NCI-H2171 (cell line): Measurements from ENCODE around the gene GDPD3.
"Not testable (repeated sequence)": the region's sequence is repeated elsewhere in the genome, so short reads cannot be mapped to it uniquely, and the experiment has no call there.

Source experiments
- DNase-seq: peaks from one replicate; lab custom pipeline; 2025; lab: John Stamatoyannopoulos, UW

The GDPD3 gene

DNA sequence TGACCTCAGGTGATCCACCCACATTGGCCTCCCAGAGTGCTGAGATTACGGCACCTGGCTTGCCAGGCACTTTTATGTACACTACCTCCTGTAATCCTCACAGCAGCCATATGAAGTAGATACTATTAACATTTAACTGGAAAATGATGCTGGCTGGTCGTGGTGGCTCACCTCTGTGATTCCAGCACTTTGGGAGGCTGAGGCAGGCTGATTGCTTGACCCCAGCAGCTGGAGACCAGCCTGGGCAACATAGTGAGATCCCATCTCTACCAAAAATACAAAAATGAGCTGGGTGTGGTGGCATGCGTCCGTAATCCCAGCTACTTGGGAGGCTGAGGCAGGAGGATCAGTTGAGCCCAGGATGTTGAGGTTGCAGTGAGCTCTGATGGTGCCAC, 11.6 kb upstream of the GDPD3 start:
- DNase-seq = no peak

DNA sequence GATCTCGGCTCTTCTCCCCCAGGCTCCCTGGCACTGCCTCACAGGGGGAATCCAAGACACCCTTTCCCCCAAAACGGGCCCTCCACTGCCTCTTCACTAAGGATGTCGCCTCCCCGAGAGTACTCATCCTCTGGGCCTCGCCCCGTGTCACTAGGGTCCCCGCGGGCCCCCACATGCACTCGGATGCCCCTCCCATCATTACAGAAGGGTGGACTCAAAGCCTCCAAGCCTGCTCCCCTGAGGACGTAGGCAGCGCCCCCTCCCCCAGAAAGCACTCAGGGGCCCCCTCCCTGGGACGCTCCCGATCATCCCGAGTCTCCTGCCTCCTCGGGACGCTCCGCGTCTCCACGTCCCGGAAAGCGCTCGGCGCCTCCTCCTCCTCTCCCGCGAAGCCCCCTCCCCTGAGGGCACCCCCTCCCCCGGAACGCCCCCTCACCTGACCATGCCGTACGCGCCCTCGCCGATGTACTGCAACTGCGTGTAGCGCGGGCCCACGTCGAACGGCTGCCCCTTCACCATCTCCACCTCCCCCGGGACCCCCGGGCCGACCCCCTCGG, 9.3 kb upstream of the GDPD3 start:
- no peak for DNase-seq

DNA sequence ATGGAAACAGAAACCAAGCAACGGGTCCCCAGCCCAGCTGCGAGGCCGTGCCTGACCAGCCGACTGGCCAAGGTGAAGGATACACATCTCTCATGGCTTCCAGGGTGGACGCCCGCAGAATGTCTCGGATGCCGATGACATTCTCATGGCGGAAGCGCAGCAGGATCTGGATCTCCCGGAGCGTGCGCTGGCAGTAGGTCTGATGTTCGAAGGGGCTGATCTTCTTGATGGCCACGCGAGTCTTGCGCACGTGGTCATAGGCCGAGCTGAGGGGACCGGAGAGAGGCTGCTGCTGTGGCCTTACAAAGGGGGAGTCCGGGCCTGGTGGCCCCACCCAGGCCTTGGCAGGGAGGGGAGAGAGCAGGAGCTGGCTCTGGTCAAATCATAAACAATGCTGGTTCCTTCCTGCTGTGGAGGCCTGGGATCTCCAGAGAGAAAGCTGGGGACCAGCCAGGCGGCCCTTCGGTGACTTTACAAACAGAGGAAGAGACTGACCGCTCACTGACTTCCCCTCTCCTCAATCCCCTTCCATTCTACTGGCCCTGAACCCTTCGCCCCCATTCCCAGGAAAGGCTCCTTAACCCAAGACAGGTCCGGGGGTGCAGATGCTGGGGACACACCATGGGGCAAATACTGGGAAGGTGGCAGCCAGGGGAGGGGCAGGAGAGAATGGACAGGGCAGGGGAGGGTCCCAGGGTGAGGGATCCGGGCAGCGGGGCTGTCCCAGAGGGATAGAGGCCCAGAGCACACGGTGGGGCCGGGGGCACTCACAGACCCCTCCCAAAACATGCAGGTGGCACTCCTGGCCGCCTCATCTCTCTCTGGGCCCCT, 8.6 kb upstream of the GDPD3 start:
- no peak for DNase-seq

DNA sequence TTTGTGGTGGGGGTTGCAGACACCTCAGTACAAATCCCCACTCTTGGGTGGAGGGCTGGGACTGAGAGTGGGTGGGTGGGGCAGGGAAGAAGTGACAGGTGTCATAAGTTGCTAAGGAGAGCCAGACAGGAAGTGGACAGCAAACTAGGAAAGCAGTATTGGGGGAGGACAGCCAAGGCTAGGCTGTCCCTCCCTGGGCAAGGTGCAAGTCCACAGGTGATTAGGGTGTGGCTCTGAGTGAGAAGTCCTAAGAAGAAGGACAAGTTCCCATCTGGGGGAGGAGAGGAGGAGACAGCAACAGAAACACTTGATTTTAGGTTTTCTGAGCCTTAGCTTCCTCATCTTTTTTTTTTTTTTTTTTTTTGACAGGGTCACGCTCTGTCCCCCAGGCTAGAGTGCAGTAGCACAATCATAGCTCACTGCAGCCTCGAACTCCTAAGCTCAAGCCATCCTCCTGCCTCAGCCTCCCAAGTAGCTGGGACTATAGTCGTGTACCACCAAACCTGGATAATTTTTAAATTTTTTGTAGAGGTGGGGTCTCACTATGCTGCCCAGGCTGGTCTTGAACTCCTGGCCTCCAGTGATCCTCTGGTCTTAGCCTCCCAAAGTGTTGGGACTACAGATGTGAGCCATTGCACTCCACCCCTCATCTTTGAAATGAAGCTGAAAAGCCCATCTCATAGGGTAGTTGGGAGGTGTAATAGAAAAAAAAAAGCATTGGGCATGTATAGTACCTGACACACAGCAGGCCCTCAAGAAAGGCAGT, 7.2 kb upstream of the GDPD3 start:
- DNase-seq = no peak

DNA sequence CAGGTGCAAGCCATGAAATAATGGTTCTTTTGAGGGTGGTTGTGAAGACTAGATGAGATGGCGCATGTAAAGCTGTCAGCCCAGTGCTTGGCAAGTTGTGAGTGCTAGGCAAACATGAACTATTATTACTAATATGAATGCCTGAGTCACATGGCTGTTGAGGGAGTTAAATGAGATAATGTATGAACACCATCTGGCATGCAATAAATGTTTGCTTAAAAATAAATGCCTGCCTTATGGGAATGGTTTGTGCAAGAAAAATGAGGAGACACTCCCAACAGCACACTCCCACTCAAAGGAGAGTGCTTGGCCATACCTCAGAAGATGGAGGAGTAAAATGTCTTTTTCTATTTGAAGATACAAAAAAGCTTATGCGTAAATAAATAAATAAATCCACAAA, 6.1 kb upstream of the GDPD3 start:
- DNase-seq = no peak

DNA sequence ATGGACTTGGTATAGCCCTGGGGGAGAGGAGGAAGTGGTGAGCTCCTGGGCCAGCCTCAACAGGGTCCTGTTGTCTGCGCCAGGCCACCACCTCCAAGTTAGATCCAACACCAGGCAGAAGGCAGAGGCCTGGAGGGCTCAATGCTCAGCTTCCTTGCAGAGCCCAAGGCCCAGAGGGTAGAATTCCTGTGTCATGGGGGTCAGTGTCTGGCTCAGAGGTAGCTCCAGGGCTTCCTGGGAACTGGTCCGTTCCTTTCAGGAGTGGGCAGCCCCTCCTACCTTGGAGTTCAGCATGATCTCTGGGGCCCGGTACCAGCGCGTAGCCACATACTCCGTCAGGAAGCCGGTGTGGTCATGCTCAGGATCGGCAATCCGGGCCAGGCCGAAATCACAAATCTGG, 4.4 kb upstream of the GDPD3 start:
- DNase-seq = no peak

DNA sequence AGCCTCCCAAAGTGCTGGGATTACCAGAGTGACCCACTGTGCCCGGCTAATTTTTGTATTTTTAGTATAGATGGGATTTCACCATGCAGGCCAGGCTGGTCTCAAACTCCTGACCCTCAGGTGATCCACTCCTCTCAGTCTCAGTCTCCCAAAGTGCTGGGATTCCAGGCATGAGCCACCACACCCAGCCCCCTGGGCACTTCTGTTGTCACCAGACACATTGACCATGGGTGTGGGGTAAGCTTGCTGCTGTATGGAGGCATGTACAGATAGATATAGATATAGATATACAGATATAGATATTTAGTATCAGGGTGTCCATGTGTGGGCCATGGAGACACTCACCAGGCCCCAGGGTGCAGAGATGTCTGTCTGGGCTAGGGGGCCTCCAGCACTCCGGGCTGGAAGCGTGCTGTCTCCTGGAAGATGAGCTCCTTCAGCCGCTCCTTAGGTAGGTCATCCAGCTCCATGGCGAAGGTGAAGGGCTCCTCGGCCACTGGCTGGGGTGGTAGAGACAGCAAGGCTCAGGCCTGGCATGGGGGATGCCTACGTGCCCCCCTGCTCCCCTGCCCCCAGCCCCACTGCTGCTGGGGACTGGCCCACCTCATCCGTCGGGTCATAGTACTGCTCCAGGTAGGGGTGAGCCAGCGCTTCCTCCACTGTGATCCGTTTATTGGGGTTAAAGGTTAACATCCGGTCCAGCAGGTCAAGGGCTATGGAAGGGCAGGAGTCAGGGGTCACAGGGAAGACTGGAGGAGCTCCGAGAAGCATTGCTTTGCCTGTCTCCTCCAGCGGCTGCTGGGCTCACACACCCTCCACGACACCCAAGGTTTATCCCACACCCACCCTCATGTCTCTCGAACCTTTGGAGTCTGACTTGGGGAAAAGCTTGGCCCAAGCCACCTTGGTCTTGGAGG, 3.2 kb upstream of the GDPD3 start:
- DNase-seq = no peak

DNA sequence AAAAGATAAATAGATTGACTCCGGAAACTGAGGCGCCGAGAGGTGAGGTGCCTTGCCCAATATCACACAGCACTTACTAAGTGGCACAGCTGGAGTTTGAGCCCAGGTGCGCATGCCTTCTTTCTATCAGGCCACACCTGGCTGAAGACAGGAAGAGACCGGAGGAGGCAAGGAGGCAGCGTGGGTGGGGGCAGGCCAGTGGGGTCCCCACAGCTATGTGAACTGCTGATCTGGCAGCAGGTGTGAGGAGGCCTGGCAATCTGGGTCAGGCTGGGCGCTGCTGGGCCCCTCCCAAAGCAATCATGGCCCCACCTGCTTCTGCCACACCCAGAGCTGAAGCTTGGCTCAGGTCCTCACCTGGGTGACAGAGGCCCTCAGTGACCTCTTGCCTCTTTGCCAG, 1.9 kb upstream of the GDPD3 start:
- no peak for DNase-seq

DNA sequence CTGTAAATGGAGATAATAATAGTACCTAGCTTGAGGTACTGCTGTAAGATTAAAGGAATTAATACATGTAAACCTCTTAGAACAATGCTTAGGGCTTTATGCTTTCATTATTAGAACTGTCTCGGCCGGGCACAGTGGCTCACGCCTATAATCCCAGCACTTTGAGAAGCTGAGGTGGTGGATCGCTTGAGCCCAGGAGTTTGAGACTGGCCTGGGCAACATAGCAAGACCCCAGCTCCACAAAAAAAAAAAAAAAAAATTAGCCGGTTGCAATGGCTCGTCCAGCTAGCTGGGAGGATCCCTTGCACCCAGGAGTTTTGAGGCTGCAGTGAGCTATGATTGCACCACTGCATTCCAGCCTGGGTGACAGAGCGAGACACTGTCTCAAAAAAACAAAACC, 1.5 kb upstream of the GDPD3 start:
- DNase-seq = not testable (repeated sequence)

DNA sequence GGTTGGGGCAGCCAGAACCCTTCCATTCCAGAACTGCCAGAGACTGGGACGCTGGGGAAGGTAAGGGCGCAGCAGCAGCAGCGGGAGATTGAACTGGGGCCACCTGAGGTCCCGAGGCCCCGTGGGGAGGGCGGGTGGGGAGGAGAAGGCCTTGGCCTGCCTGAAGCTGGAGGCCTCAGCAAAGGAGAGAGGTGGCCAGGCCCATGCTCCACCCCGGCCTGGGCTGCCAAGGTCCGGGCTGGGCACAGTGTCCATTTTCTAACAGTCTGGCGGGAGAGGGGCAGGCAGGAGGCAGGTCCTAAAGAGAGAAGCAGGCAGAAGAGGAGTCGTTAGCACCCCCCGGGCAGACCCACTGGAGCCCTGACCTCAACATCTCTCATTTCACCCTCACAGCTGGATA, 1.1 kb upstream of the GDPD3 start:
- DNase-seq = no peak

DNA sequence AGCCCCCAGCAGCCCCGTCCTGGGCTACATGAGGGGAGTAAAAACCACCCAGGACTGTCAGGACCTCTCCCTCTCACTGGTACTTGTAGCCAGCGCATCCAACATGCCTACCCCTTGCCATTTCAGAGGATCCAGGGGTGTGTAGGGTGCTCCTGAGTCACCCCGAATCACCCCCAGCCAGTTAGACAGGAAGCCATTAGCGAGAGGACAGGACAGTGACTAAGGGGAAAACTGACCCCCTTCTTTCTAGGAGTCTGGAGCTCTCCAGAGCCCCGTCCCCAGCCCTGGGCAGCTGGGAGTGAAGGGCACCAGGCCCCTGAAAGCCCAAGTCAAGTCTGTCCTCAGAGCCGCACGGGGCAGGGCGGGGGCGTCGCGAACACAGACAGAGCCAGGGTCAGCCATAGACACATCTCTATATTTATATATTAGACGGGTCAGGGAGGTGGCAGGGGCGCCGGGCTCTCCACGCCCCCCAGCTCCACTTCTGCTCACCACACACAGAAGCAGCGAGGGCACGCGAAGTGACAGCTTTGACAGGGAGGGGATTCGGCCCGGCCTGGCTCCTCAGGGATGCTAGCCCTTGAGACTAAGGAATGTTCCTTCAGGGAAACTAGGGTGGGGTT, 485 bp upstream of the GDPD3 start:
- no peak for DNase-seq

DNA sequence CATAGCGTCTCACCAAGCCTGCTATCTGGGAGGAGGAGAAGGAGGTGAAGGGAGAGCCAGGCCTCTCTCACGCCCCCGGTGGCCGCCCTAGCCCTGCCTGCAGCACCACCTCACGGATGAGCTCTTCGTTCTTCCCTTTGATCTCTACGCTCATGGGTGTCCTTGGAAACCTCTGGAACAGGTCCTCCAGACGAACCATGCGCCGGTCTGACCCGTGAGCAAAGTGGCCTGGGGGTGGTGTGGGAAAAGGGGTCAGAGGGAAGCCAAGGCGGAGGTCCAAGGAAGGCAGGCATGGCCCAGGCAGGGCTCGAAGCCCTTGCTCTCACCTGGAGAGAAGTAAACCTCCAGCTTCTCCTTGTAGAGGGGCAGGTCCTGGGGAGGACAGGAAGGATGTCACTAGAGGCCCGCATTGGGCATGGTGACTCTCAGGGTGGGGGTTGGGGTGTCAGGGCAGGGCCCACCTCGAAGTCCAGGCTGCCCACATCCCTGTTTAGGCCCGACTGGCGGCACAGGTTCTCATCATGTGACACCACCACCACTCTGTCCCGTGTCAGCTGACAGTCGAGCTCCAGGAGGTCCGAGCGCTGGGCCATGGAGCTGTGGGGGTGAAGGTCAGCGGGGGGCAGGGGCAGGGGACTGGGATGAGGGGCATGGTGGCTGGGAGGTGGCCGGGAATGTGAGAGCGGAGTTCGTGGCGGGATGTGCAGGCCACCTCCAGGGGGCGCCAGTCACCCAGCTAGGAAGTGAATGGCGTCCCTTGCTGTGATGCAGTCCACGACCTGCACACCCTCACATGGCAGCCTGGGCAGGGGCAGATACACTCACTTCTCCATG, 923 bp downstream of the GDPD3 start:
- peak; percentile 9 for DNase-seq

DNA sequence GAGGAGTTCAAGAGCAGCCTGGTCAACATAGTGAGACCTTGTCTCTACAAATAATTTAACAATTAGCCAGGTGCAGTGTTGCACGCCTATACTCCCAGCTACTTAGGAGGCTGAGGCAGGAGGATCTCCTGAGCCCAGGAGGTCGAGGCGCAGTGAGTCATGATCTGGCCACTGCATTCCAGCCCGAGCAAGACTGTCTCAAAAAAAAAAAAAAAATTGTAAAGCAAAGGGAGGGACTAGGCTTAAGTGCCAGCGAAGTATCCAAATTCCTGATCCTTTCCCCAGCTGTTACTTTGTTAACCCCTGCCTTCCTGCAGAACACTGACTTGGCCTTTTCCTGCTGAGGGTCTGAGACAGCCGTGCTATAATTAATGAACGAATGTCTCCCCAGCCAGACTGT, 2.7 kb downstream of the GDPD3 start:
- DNase-seq = no peak

DNA sequence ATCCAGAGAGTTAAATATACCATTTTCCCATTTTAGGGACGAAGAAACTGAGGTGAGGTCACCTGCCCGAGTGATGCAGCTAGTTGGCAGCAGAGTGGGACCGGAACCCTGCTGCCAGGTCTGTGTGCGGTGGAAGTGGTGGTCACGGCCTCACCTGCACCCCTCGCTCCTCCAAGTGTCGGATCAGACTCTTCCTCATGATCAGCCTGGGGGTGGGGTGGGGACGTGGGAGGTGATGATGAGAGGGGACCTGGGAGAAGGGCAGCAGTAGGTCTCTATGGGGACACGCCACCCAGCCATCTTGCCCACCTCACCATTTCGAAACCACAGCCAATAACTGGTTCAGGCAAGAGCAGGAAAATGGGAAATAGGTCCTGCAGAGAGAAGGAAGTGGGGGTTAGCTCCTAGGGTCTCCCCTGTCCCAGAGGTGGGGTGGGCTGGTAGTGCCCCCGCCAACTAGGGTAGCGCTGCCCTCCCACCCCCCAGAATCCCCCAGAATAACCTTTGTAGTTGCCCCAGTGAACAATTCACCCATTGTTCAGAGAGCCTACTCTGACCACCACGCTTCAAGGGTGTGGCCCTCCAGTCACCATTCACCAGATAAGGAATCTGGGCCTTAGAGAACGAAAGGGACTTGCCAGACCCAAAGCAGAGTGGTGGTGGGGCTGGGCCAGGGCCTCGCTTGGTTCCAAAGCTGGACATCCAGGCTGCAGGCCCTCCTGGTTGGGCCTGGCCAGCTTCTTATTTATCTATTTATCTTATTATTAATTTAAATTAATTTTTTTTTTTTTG, 5.1 kb downstream of the GDPD3 start:
- DNase-seq = no peak

DNA sequence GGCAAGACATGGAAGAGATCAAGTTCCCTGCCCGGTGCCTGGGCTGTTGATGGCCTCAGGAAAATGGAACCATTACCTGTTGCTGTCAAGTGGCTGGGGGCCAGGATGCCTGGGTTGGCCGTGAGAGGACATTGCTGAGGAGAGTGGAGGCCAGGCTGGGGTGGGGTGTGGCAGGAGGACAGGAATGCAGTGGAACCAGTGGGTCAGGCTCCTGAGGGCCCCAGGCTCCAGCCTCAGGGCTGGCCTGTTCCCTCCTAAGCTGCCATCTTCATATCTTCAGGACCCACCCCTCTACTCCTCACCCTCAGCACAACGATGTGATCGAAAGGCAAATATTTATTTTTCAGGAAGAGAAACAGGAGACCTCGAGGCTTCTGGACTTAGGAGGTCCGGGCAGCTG, 8.8 kb downstream of the GDPD3 start:
- DNase-seq = no peak

DNA sequence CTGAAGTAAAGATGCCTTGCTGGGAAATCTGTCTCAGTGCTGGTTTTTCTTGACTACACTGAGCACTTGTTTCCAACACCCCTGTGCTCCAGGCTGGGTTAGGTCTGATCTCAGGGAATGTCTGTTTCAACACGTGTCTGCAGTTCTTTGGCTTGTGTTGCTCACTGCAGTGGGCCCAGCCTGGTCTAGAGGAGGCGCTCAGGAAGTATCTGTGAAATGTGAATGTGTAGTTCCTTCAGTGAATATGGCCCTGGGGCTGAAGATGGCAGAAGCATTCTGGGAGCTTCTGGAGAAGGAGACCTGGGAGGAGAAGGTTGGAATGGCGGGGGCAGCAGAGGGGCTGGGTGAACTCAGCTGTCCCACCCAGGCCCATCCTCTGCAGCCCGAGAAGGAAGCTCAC, 9.2 kb downstream of the GDPD3 start:
- DNase-seq = no peak

DNA sequence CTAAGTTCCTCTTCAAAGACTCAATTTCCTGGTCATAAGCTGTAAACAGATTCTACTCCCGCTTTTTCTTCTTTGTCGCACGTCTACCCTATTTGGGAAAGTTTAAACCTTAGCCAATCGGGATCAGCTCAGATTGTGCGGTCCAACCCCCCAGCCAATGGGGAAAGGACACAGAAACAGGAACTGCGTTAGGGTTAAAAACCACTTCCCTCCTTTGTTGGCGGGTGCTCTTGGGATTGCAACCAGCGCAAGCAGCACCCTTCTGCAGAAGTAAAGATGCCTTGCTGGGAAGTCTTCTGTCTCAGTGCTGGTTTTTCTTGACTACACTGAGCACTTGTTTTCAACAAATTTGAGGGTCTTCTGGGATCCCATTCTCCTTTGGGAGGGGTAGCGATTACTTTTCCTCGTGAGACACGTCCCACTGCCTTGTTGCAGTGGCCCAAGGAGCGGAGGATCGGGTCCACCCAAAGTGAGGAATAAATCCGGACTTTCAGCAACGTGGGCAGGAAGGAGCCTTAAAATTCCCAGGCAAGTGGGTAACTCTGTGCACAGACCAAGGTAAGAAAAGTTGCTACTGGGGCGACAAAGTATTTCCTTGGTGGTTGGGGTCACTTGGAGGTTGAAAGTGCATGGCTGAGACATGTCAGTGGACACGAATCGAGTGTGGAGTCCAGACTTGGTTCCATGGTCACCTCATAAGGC, 16.3 kb downstream of the GDPD3 start:
- DNase-seq = no peak

DNA sequence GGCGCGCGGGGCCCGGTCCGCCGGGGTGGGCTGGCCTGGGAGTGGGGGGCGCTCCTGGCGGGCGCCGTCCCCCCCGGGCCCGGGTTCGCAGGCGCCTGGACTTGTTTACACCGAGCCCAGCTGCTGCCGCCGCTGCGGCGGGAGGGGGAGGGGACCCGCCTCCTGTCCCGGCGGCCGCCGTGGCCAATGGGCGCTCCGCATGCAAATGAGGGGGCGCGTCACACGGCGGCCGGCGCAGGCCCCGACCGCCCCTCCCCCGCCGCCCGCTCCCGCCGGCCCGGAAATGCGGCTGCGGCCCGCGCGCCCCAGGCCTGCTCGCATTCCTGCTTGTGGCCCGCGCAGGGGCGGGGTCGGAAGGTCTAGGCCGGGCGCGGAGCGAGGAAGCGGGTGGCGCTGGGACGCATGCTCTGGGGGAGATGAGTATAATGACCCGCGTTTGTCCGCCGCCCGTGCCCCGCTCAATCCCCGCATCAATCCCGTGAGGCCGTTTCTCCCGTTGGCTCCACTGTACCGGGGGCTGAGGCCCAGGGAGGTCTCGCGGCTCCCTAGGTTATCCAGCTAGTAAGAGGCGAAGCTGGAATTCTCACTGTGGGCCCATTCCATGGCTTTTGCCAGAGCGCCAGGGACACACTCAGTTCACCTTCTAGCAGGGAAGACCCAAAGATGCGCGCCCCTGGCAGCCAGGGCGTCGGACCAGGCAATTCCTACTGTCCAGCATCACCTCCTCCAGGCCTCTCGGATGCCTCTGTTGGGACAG, 17.1 kb downstream of the GDPD3 start, which contains the start of gene YPEL3:
Gene YPEL3 (minus strand): TSS at position 109 of the 757 bp plus-strand sequence. CDS start 731 bp downstream, outside the sequence.
- peak; percentile 87 for DNase-seq
